Frontal cortex (tissue), 1 donor: ENCODE results near the gene BOLA2. TPM values are rescaled to one million over a fixed set of nuclear protein-coding genes. Genes with fewer than 3 reads are reported as not detected.

Source experiments
- small RNA-seq: library from RNA; depleted of rRNA; stranded (forward); fragments of <200 nt; gene quantifications from one replicate; pipeline ENCODE3, GENCODE V24; 2014
- total RNA-seq: library from RNA; depleted of rRNA; stranded (reverse); fragments of >200 nt; gene quantifications from one replicate; pipeline ENCODE4 v1.2.3, GENCODE V29; 2014

BOLA2 gene
- total RNA-seq, 1 donor from 2014 or later, result 51.8 TPM

Small RNA genes lying within 50 kb of the gene (small RNA-seq; reads per million reads assigned to genes)
- not detected for gene AC133555.2

Other genes with a start within 250 kb of the BOLA2 start
- under 0.01 TPM for gene NPIPB11, start 47.6 kb downstream of the BOLA2 start, total RNA-seq
- gene SLX1B, start 182 bp upstream of the BOLA2 start, total RNA-seq, result 6.1 TPM
- 3.3 TPM for gene SULT1A4, start 5.6 kb upstream of the BOLA2 start, total RNA-seq
- 24.5 TPM for gene NPIPB12, start 52.1 kb upstream of the BOLA2 start, total RNA-seq
- gene SPN, start 208.9 kb upstream of the BOLA2 start, total RNA-seq, result under 0.01 TPM
- 2.9 TPM for gene QPRT, start 224.8 kb upstream of the BOLA2 start, total RNA-seq